ENCODE measurements around the gene RFNG. TPM values are rescaled to one million over a fixed set of nuclear protein-coding genes. Genes with fewer than 3 reads are reported as not detected.

RFNG gene
- total RNA-seq, 1 experiment from 2014 or later: 52.0 TPM

GRCh38 chr17:82031303-82031884 is 20.2 kb downstream of the RFNG start, which contains the start of gene RAC3 (continued):
- TF ChIP-seq MAX (IDR thresholded peaks at IDR 0.05) (no peak), RAD21 (IDR thresholded peaks at IDR 0.05; ENCODE audit: low read depth) (no peak), REST (IDR thresholded peaks at IDR 0.05; ENCODE audit: low read depth) (no peak)

- ATAC-seq: peak; percentile 63
- ChIA-PET RAD21 (ENCODE audit: low non-redundant PET in 1 of 2, low total read pairs in 2 of 2, uncharacterized antibody in 2 of 2, unreplicated experiment in 2 of 2) (interaction anchor here (0.5 to 0.9 kb wide), 4 partner anchors 10 to 76 kb away, joined by 3 to 4 read pairs (median 3); no protein-coding TSS in a partner anchor), CTCF (interaction anchor here (0.6 to 3.0 kb wide), 28 partner anchors 9 to 748 kb away, joined by 3 to 39 read pairs (median 3); partner anchors contain the start of genes CENPX, FASN, LRRC45 and PYCR1), POLR2A (interaction anchor here (1.0 to 1.7 kb wide), 5 partner anchors 8 to 198 kb away, joined by 3 read pairs; partner anchors contain the start of genes CENPX, LRRC45 and SLC16A3)
- Histone ChIP-seq H3K9ac (ENCODE audit: low read length) (peak overlapping the region; percentile 73), H3K4me3 (replicated peaks in 1 of 2; ENCODE audit: low read depth in 1 of 2, low read length in 2 of 2) (peak overlapping the region; percentile 62 to 71), H3K27ac (ENCODE audit: low read depth, low read length) (peak overlapping the region; percentile 93), H3K9me3 (ENCODE audit: control insufficient read depth in 1 of 2, insufficient read depth in 1 of 2, low read depth in 1 of 2, low read length in 2 of 2) (no peaks in the 10 kb centered on the region), H4K20me1 (ENCODE audit: insufficient read depth) (no peaks in the 10 kb centered on the region), H3K4me1 (ENCODE audit: control insufficient read depth in 1 of 2, insufficient read depth in 2 of 2, low read length in 2 of 2) (peaks cover 10 to 50% of the 10 kb centered on the region in 2 experiments; a peak in 3 of 4 replicates), H3K36me3 (ENCODE audit: control insufficient read depth in 1 of 2, insufficient read depth in 2 of 2, low read length in 2 of 2) (peaks cover 0 to 7% of the 10 kb centered on the region in 2 experiments; a peak in 1 of 4 replicates), H3K4me2 (ENCODE audit: low read length) (peak overlapping the region; percentile 99), H3K79me2 (ENCODE audit: insufficient read depth, low read length) (peaks cover 14% of the 10 kb centered on the region; the same call in 1 of the 2 replicates), H3K9me2 (ENCODE audit: insufficient read depth) (no peaks in the 10 kb centered on the region), H3K27me3 (ENCODE audit: insufficient read depth, low read length) (no peaks in the 10 kb centered on the region), H2AFZ (ENCODE audit: low read depth, low read length, poor library complexity, severe bottlenecking) (no peak overlapping the region)
- DNase-seq (ENCODE audit: low read depth, low spot score): peak; percentile 72
- BruUV-seq (replicated peaks): no TSS peak
- intact Hi-C loops (cut with micrococcal nuclease): loop anchor here (1.0 to 10.0 kb wide), 6 partner anchors 7 to 384 kb away; partner anchors contain the start of genes HEXD, LRRC45 and OGFOD3
- TF ChIP-seq ZBTB33 (IDR thresholded peaks at IDR 0.05; ENCODE audit: extremely low read depth, insufficient replicate concordance, low read length) (no peak), POLR2AphosphoS5 (IDR thresholded peaks at IDR 0.05; ENCODE audit: low read depth, low read length) (no peak; the same call in 1 of the 2 replicates), REST (IDR thresholded peaks at IDR 0.05; ENCODE audit: low read depth) (no peak), MAX (IDR thresholded peaks at IDR 0.05) (peak; percentile 51; the same call in 1 of the 2 replicates), RAD21 (IDR thresholded peaks at IDR 0.05; ENCODE audit: low read depth) (peak; percentile 99), ELF1 (IDR thresholded peaks at IDR 0.05; ENCODE audit: borderline replicate concordance, low read depth) (no peak), YY1 (IDR thresholded peaks at IDR 0.05; ENCODE audit: extremely low read depth, insufficient replicate concordance, low read depth, low read length) (peak; percentile 64), SIN3A (IDR thresholded peaks at IDR 0.05; ENCODE audit: low read depth) (no peak), ZFX (IDR thresholded peaks at IDR 0.05) (peak; percentile 43; the same call in 1 of the 2 replicates)
These were observed 20.9 kb downstream of the RFNG start for GRCh38 chr17:82030470-82031302.
